Spinal cord (tissue), 10 donors: Measurements from ENCODE around the gene ITPRIPL2. TPM values are rescaled to one million over a fixed set of nuclear protein-coding genes. Genes with fewer than 3 reads are reported as not detected.

ENCODE experiments used
- DNase-seq, 6 donors: peaks; one replicate each; pipeline versions ENCODE4 v3.0.0 to v3.0.0-alpha.2; 2013 to 2015; ENCODE audit warnings: low spot score in 6 of 6, low read depth in 4 of 6
- H3K27ac ChIP-seq: one replicate; pipeline ENCODE4 v1.5.1; 2013; ENCODE audit warnings: low read depth, low read length, control low read depth
- H3K27me3 ChIP-seq: one replicate; pipeline ENCODE4 v1.6.1; 2013; ENCODE audit warnings: low read length; ENCODE audit not compliant: control insufficient read depth, insufficient read depth
- H3K36me3 ChIP-seq: one replicate; pipeline ENCODE4 v1.6.1; 2013; ENCODE audit warnings: low read length; ENCODE audit not compliant: control insufficient read depth, insufficient read depth
- H3K4me1 ChIP-seq: one replicate; pipeline ENCODE4 v1.6.1; 2013; ENCODE audit warnings: low read length; ENCODE audit not compliant: control insufficient read depth, insufficient read depth
- H3K4me3 ChIP-seq: one replicate; pipeline ENCODE4 v1.5.1; 2013; ENCODE audit warnings: low read depth, low read length, control low read depth
- H3K9me3 ChIP-seq: one replicate; pipeline ENCODE4 v1.6.1; 2013; ENCODE audit warnings: low read length; ENCODE audit not compliant: control insufficient read depth, insufficient read depth
- WGBS: methylation state at CpG from one replicate; pipeline ENCODE4 v1.1.5; 2013; ENCODE audit warnings: missing lambda C conversion rate; ENCODE audit not compliant: insufficient coverage; 5-methylcytosine and 5-hydroxymethylcytosine counted together
- polyA plus RNA-seq, 2 donors: library from polyadenylated mRNA; unstranded; fragments of 120-200 nt; gene quantifications; one replicate each; pipeline ENCODE4 v1.2.1, GENCODE V29; 2013; ENCODE audit not compliant: insufficient read length in 2 of 2
- total RNA-seq, 2 donors: library from RNA; depleted of rRNA in 1 of 2; stranded (reverse); fragments of 120-200 nt in 1 of 2; fragments of >200 nt in 1 of 2; gene quantifications; one replicate each; pipeline versions ENCODE4 v1.2.3 to v1.2.4, GENCODE V29; 2013 to 2014
- donor health status: healthy.

Gene ITPRIPL2
- total and polyA plus RNA-seq, 4 donors: 7.1 to 18.5 (median 11.1) TPM

DNA sequence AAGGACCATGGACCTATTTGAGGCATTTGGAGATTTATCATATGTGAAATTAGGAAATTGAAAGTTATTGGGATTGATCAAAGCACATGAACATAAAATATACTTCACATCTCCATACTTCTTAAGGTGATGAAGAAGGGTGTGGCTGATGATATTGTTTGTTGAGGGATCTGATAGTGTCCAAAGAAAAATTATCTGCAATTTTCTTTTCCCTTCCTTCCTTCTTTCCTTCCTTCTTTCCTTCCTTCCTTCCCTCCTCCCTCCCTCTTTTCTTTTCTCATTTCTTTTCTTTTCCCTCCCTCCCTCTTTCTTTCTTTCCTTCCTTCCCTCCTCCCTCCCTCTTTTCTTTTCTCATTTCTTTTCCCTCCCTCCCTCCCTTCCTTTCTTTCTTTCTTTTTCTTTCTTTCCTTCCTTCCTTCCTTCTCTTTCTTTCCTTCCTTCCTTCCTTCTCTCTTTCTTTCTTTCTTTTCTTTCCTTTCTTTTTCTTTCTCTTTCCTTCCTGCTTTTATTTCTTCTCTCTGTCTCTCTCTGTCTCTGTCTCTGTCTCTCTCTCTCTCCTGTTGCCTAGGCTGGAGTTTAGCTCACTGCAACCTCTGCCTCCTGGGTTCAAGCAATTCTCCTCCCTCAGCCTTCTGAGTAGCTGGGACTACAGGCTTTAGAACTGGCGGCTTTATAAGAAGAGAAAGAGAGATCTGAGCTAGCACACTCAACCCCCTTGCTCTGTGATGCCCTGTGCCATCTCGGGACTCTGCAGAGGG is 20.9 kb upstream of the ITPRIPL2 start:
- H3K27ac ChIP-seq: no peak overlapping the region
- H3K27me3 ChIP-seq: no peaks in the 10 kb centered on the region
- DNase-seq: no peak
- no peaks in the 10 kb centered on the region for H3K4me1 ChIP-seq
- H3K9me3 ChIP-seq: no peaks in the 10 kb centered on the region
- no peaks in the 10 kb centered on the region for H3K36me3 ChIP-seq
- no peak overlapping the region for H3K4me3 ChIP-seq
- WGBS: 83% methylated on average over 1 of the region's 2 CpGs

DNA sequence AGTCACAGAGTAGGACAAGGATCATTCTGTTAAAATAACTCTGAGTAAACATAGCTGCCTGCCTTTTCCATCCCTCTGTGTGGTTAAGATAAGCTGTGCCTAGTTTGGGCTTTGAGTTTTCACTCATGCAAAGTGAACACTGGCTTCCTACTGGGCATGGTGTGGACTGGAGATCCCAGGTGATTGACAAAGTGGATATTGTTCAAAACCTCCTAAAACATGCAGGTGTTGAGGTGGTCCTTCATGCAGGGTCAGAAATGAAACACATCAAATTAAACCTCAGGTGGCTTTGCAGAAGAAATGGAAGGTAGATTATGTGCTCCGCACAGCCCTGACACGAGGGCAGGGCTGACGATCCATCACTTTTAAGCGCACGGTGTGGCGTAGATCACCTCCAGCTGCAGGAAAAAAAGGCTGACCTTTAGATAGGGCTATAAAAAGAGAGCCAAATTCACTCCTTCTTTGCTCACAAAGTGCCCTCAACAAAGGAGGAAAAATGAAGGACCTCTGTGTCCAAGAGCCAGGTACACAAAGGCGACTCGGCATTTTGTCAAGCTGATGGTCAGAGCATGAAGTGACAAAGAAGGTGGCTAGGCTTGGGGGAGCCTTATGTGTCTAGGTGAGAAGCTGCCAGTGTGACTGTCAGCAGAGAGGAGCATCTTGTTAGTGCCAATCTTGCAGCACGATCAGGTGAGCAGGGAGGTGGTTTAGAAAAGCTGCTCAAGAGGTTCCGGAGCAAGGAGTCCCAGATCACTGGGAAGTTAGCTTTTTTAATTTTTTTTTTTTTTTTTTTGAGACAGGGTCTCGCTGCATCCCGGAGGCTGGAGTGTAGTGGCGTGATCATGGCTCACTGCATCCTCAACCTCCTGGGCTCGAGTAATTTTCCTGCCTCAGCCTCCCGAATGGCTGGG is 19.9 kb upstream of the ITPRIPL2 start:
- H3K27me3 ChIP-seq: no peaks in the 10 kb centered on the region
- no peaks in the 10 kb centered on the region for H3K9me3 ChIP-seq
- no peak overlapping the region for H3K27ac ChIP-seq
- H3K4me1 ChIP-seq: no peaks in the 10 kb centered on the region
- H3K4me3 ChIP-seq: no peak overlapping the region
- DNase-seq: no peak
- whole genome bisulfite sequencing: 81% methylated on average over 15 of the region's 15 CpGs
- H3K36me3 ChIP-seq: no peaks in the 10 kb centered on the region

DNA sequence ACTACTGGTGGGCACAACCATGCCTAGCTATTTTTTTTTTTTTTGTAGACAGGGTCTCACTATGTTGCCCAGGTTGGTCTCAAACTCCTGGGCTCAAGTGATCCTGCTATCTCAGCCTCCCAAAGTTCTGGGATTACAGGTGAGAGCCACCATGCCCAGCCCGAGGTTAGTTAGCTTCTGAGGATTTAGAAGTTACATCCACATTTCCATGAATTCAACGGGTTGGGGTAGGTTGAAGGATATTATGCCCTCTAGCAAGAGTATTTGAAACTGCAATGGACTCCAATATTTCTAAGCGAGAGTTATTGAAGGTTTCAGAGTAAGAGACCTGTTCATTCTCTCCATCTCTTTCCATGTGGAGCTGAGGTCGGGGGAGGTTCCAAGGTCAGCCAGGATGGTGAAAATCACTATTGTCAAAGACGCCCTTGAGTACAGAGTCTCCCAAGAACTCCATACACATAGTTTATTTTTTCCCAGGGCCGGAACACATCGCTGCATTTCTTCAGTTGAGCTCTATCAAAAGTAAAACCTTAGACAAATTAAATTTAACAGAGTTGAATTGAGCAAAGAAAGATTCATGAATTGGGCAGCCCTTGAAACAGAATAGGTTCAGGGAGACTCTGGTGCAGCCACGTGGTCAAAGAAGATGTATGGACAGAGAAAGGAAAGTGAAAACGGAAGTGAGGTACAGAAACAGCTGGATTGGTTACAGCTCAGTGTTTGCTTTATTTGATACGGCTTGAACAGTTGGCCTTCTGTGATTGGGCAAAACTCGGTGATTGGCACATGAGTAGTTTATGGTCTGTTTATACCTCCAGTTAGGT is 19.0 kb upstream of the ITPRIPL2 start:
- H3K4me1 ChIP-seq: no peaks in the 10 kb centered on the region
- WGBS: 82% methylated on average over 6 of the region's 11 CpGs
- no peak for DNase-seq
- H3K36me3 ChIP-seq: no peaks in the 10 kb centered on the region
- H3K27ac ChIP-seq: no peak overlapping the region
- H3K4me3 ChIP-seq: no peak overlapping the region
- H3K9me3 ChIP-seq: no peaks in the 10 kb centered on the region
- H3K27me3 ChIP-seq: no peaks in the 10 kb centered on the region

DNA sequence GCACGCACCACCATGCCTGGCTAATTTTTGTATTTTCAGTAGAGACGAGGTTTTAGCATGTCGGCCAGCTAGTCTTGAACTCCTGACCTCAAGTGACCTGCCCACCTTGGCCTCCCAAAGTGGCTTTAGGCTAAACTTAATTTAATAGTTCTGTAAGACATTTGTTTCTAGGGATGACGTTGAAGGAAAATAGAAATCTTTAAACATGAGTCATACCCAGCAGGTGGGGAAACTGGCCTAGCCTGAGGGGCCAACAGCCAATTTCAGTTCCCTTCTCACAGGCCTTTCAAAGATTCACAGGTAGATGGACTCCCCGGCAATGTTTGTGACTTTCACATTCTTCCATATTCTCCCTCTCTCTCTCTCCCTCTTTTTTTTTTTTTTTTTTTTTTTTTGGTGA is 18.1 kb upstream of the ITPRIPL2 start:
- Histone ChIP-seq H3K36me3 (no peaks in the 10 kb centered on the region), H3K4me1 (no peaks in the 10 kb centered on the region), H3K9me3 (no peaks in the 10 kb centered on the region), H3K27me3 (no peaks in the 10 kb centered on the region), H3K27ac (no peak overlapping the region), H3K4me3 (no peak overlapping the region)
- DNase-seq: no peak
- 100% methylated on average over 2 of the region's 5 CpGs for WGBS

DNA sequence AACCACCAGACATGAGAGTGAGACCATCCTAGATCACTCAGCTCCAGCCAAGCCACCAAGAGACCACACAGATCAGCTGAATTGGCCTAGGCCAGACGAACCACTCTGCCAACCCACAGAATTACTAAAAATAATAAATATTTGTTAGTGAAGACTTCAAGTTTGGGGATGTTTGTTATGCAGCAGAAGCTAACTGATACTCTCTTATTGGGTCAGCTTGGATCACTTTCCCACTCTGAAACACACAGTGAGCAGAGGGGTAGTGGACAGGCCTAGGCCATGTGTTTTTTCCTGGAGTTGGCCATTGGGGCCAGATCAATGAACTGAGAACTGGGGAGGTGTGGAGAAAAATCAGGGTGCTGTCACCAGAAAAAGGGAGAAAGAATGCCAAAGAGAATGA is 15.6 kb upstream of the ITPRIPL2 start:
- Histone ChIP-seq H3K4me3 (no peak overlapping the region), H3K36me3 (no peaks in the 10 kb centered on the region), H3K9me3 (no peaks in the 10 kb centered on the region), H3K4me1 (no peaks in the 10 kb centered on the region), H3K27ac (no peak overlapping the region), H3K27me3 (no peaks in the 10 kb centered on the region)
- no peak for DNase-seq
- no CpG with 5 or more reads among the region's 1 CpG for WGBS

DNA sequence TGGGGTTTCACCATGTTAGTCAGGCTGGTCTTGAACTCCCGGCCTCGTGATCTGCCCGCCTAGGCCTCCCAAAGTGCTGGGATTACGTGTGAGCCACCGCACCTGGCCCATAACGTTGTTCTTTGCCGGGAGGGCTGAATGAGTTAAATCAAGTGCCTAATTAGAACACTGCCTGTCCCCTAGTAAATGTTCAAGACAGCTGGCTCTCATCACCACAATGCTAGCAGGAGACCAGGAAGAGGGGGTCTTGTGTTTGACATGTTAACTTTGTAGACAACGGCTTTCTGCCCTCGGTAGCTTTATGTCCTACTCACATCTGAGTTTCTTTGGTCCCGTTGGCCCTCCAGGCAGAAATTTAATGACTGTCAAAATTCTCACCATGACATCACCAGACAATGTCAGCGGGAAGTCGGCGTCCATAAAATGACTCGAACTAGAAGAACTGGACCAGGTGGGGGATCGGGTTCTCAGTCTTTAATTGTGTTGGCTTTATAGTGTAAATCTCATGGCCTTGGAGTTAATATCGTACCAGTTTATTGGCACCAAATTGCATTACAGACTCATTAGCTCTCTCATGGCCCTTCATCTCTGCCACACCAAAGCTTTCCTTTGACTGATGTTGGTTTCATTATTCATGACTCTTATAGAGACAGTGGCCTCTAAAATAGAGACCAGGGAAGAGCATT is 11.4 kb upstream of the ITPRIPL2 start:
- Histone ChIP-seq H3K9me3 (no peaks in the 10 kb centered on the region), H3K36me3 (no peaks in the 10 kb centered on the region), H3K27me3 (no peaks in the 10 kb centered on the region), H3K4me3 (no peak overlapping the region), H3K27ac (no peak overlapping the region), H3K4me1 (no peaks in the 10 kb centered on the region)
- DNase-seq: no peak
- 56% methylated on average over 6 of the region's 16 CpGs for WGBS

DNA sequence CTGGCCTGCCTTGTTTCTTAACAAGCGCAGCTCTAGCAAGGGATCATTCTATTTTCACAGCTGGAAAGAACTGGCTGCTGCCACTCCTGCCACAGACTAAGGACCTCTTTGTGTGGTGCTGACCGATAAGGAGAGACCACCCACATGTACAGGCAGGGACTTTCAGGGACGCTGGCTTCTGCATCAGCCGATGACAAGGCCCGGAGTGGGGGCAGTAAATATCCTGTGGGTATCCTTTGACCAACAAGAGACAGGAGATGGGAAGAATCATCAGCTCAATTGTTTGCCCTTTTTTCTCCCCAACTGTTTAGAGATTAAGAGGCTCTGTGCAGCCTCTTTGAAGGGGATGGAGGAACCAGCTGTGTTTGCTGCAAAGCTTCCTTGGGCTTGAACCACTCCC is 9.2 kb upstream of the ITPRIPL2 start:
- H3K4me1 ChIP-seq: no peaks in the 10 kb centered on the region
- H3K27ac ChIP-seq: no peak overlapping the region
- H3K4me3 ChIP-seq: no peak overlapping the region
- 37% methylated on average over 5 of the region's 5 CpGs for WGBS
- no peaks in the 10 kb centered on the region for H3K27me3 ChIP-seq
- DNase-seq: no peak
- no peaks in the 10 kb centered on the region for H3K9me3 ChIP-seq
- no peaks in the 10 kb centered on the region for H3K36me3 ChIP-seq

DNA sequence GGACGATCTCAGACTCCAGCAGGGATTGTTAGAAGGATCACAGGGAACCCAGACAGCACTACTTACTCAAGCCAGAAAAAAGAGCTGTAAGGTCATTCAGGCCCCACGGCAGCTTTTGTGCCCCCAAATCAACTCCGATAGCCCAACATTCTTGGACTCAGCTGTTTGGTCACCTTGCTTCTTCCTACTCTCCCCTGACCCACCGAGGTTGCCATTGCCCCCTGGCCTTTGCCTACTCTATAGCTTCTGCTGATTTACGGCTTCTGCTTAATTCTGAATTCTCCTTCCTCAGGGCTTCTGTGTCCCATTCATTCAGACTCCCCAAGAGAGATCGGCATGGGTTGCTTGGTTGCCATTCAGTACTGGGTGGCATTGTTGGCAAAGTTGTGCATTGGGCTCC is 8.6 kb upstream of the ITPRIPL2 start:
- Histone ChIP-seq H3K4me1 (no peaks in the 10 kb centered on the region), H3K27ac (no peak overlapping the region), H3K9me3 (no peaks in the 10 kb centered on the region), H3K36me3 (no peaks in the 10 kb centered on the region), H3K27me3 (no peaks in the 10 kb centered on the region), H3K4me3 (no peak overlapping the region)
- WGBS: 34% methylated on average over 4 of the region's 6 CpGs
- DNase-seq: no peak
